SJCRH30 (cell line): ENCODE data around the gene RETNLB. TPM values are rescaled to one million over a fixed set of nuclear protein-coding genes. Genes with fewer than 3 reads are reported as not detected.

ENCODE experiments used
- DNase-seq, 2 experiments: peaks; one replicate each; pipeline ENCODE4 v3.0.0-alpha.2; 2015 to 2020
- H3K27ac ChIP-seq: fragments of 250-450 bp; sonication (Bioruptor Pico); 2 replicates; pipeline ENCODE4 v1.5.1; 2020; ENCODE audit warnings: mild to moderate bottlenecking, moderate library complexity
- H3K27me3 ChIP-seq: fragments of 250-450 bp; sonication (Bioruptor Pico); 2 replicates; pipeline ENCODE4 v1.5.1; 2020; ENCODE audit warnings: mild to moderate bottlenecking, moderate library complexity
- H3K36me3 ChIP-seq: fragments of 250-450 bp; sonication (Bioruptor Pico); 2 replicates; pipeline ENCODE4 v1.5.1; 2020; ENCODE audit warnings: mild to moderate bottlenecking, moderate library complexity
- H3K4me1 ChIP-seq: fragments of 250-450 bp; sonication (Bioruptor Pico); 2 replicates; pipeline ENCODE4 v1.5.1; 2020; ENCODE audit warnings: mild to moderate bottlenecking, moderate library complexity
- H3K4me3 ChIP-seq: fragments of 250-450 bp; sonication (Bioruptor Pico); 2 replicates; pipeline ENCODE4 v1.5.1; 2020; ENCODE audit warnings: mild to moderate bottlenecking, moderate library complexity
- H3K9me3 ChIP-seq: fragments of 250-450 bp; sonication (Bioruptor Pico); replicated peaks from 2 replicates; pipeline ENCODE4 v1.5.1; 2020; ENCODE audit warnings: mild to moderate bottlenecking, moderate library complexity
- total RNA-seq: library from RNA; depleted of rRNA; stranded (reverse); fragments of >200 nt; shearing (Covaris generic); gene quantifications from 2 replicates; pipeline ENCODE4 v1.2.3, GENCODE V29; 2014; rRNA removed

The RETNLB gene
- total RNA-seq, 1 experiment from 2014 or later: not detected

GRCh38 chr3:108722724-108723123, 34.5 kb downstream of the RETNLB start:
- no peaks in the 10 kb centered on the region for H3K27me3 ChIP-seq
- H3K9me3 ChIP-seq: no peaks in the 10 kb centered on the region
- no peaks in the 10 kb centered on the region for H3K4me1 ChIP-seq
- no peaks in the 10 kb centered on the region for H3K36me3 ChIP-seq
- no peak overlapping the region for H3K27ac ChIP-seq
- H3K4me3 ChIP-seq: no peak overlapping the region
- DNase-seq: no peak

DNA sequence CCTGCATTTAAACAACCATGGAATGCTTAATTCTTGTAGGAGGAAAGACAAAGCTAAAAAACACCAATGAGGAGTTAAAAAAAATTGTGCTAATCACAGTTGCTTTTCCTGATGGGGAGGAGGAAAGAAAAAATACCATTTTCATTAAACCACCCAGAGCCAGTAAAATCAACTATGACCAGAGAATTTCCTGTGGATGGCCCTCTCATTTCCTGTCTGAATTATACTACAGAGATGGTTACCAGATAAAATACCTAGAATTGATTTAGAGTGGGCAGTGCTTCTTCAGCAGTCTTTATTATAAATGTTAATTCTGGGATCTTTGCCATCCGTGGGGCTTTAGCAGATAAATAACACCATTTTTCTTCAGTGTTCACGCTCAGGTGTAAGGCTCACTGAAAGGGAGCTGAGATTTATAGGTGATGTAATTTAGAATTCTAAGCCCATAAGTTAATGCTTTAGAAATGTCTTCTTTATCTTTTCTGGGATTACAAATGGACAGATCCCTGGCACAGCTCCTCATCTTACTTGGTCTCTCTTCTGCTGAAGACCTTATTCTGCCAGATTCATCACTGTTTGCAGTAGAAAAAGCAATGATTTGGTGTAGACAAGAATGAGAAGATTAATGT, 37.9 kb downstream of the RETNLB start:
- no peaks in the 10 kb centered on the region for H3K4me1 ChIP-seq
- no peak overlapping the region for H3K4me3 ChIP-seq
- H3K27me3 ChIP-seq: no peaks in the 10 kb centered on the region
- no peaks in the 10 kb centered on the region for H3K36me3 ChIP-seq
- DNase-seq: no peak
- H3K9me3 ChIP-seq: no peaks in the 10 kb centered on the region
- no peak overlapping the region for H3K27ac ChIP-seq

DNA sequence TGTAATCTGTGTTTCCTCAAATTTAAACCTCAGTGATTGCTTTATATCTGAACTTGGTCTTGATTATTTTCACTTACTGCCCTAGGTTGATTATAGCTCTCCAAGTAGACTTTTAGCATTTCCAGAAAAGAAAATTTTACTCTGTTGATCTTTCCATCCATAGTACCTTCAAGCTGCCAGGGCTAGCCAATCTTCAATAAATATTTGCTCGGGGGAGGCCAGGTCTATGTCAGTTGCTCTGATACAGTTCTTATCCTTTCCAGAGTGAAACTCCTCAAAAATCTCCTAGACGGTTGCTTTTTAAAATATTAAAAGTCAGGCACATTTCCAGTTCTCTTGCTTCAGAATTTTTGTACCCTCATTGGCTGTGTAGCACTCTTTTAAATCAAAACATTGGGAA, 38.8 kb downstream of the RETNLB start:
- no peak for DNase-seq
- Histone ChIP-seq H3K27ac (no peak overlapping the region), H3K36me3 (no peaks in the 10 kb centered on the region), H3K4me3 (no peak overlapping the region), H3K27me3 (no peaks in the 10 kb centered on the region), H3K4me1 (no peaks in the 10 kb centered on the region), H3K9me3 (no peaks in the 10 kb centered on the region)

DNA sequence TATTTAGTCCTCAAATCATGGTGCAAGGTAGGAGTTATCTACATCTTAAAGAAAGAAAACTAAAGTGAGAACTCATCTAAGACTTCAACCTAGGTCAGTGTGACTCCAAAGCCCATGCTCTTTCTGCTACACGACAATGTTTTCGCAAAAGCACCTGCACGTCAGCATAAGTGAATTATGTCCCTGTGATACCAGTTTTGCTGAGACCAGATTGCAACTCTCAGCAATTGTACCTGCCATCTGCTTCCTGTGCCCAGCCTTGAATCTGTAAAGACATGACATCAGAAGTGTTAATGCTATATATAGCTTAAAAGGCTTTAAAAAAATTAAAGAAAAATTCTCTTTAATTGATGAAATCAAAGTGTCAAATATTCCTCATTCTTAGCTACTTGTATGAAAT, 43.4 kb downstream of the RETNLB start:
- Histone ChIP-seq H3K27me3 (no peaks in the 10 kb centered on the region), H3K4me1 (no peaks in the 10 kb centered on the region), H3K4me3 (no peak overlapping the region), H3K36me3 (no peaks in the 10 kb centered on the region), H3K9me3 (no peaks in the 10 kb centered on the region), H3K27ac (no peak overlapping the region)
- DNase-seq: no peak

GRCh38 chr3:108713009-108713516, 44.1 kb downstream of the RETNLB start:
- no peaks in the 10 kb centered on the region for H3K9me3 ChIP-seq
- H3K27ac ChIP-seq: no peak overlapping the region
- DNase-seq: no peak
- H3K4me3 ChIP-seq: no peak overlapping the region
- no peaks in the 10 kb centered on the region for H3K27me3 ChIP-seq
- H3K36me3 ChIP-seq: no peaks in the 10 kb centered on the region
- no peaks in the 10 kb centered on the region for H3K4me1 ChIP-seq

Other genes with a start within 250 kb of the RETNLB start
- 0.08 and 0.14 TPM in 2 replicates for gene MYH15, start 246.8 kb downstream of the RETNLB start, total RNA-seq
- gene CIP2A, start 168.0 kb downstream of the RETNLB start, total RNA-seq: 105 and 129 TPM in 2 replicates
- 42.8 and 46.7 TPM in 2 replicates for gene DZIP3, start 167.7 kb downstream of the RETNLB start, total RNA-seq
- gene TRAT1, start 65.4 kb upstream of the RETNLB start, total RNA-seq: 0.08 TPM in 1 of 2 replicates, not detected in the other
- not detected in 2 replicates for gene GUCA1C, start 196.5 kb upstream of the RETNLB start, total RNA-seq